Nephron (organoid): Measurements from ENCODE around the gene TTC6.

Experiments
- H3K27ac Mint-ChIP-seq, 3 experiments: 2 replicates each; pipeline ENCODE4 v1.8.0; 2020; ENCODE audit warnings: mixed read lengths in 3 of 3, mild to moderate bottlenecking in 2 of 3, moderate library complexity in 1 of 3
- H3K27me3 Mint-ChIP-seq: 2 replicates; pipeline ENCODE4 v1.8.0; 2021; ENCODE audit warnings: low read depth, mild to moderate bottlenecking, moderate library complexity, mixed read lengths
- H3K36me3 Mint-ChIP-seq: 2 replicates; pipeline ENCODE4 v1.8.0; 2020; ENCODE audit warnings: low read depth, mixed read lengths
- H3K4me1 Mint-ChIP-seq: 2 replicates; pipeline ENCODE4 v1.8.0; 2020; ENCODE audit warnings: mixed read lengths
- H3K4me3 Mint-ChIP-seq, 3 experiments: 2 replicates each; pipeline ENCODE4 v1.8.0; 2020; ENCODE audit warnings: mild to moderate bottlenecking in 3 of 3, mixed read lengths in 3 of 3, moderate library complexity in 2 of 3
- H3K9me3 Mint-ChIP-seq: 2 replicates; pipeline ENCODE4 v1.8.0; 2020; ENCODE audit warnings: mixed read lengths
- CTCF ChIP-seq, 3 experiments: fragments of 200-600 bp; sonication (generic); IDR thresholded peaks; one replicate each; pipeline ENCODE4 v1.5.0; 2021; ENCODE audit warnings: antibody characterized with exemption in 3 of 3; ENCODE audit not compliant: unreplicated experiment in 3 of 3

Gene TTC6

GRCh38 chr14:37583358-37584210 lies 11.8 kb upstream of the TTC6 start:
- Mint-ChIP-seq H3K4me3 (peak overlapping the region in 1 of 3 experiments; percentile 47), H3K27ac (no peak overlapping the region), H3K36me3 (no peaks in the 10 kb centered on the region), H3K27me3 (peaks cover 98% of the 10 kb centered on the region), H3K9me3 (no peaks in the 10 kb centered on the region), H3K4me1 (peaks cover 4% of the 10 kb centered on the region)
- TF ChIP-seq CTCF (IDR thresholded peaks at IDR 0.05; ENCODE audit: unreplicated experiment in 3 of 3), result no peak

GRCh38 chr14:37584211-37585100 lies 11.0 kb upstream of the TTC6 start:
- H3K4me3 Mint-ChIP-seq, result peak overlapping the region in 1 of 3 experiments; percentile 25
- H3K27ac Mint-ChIP-seq, result no peak overlapping the region
- H3K36me3 Mint-ChIP-seq, result no peaks in the 10 kb centered on the region
- peaks cover 100% of the 10 kb centered on the region for H3K27me3 Mint-ChIP-seq
- H3K9me3 Mint-ChIP-seq, result peaks cover 3% of the 10 kb centered on the region
- peaks cover 10% of the 10 kb centered on the region for H3K4me1 Mint-ChIP-seq
- no peak for TF ChIP-seq CTCF (IDR thresholded peaks at IDR 0.05; ENCODE audit: unreplicated experiment in 3 of 3)

GRCh38 chr14:37585101-37585511 lies 10.3 kb upstream of the TTC6 start:
- TF ChIP-seq CTCF (IDR thresholded peaks at IDR 0.05; ENCODE audit: unreplicated experiment in 3 of 3), result no peak
- no peak overlapping the region for H3K4me3 Mint-ChIP-seq
- peaks cover 100% of the 10 kb centered on the region for H3K27me3 Mint-ChIP-seq
- no peak overlapping the region for H3K27ac Mint-ChIP-seq
- peaks cover 3% of the 10 kb centered on the region for H3K9me3 Mint-ChIP-seq
- H3K36me3 Mint-ChIP-seq, result no peaks in the 10 kb centered on the region
- peaks cover 10% of the 10 kb centered on the region for H3K4me1 Mint-ChIP-seq

GRCh38 chr14:37585971-37586796 lies 9.2 kb upstream of the TTC6 start:
- H3K36me3 Mint-ChIP-seq, result no peaks in the 10 kb centered on the region
- TF ChIP-seq CTCF (IDR thresholded peaks at IDR 0.05; ENCODE audit: unreplicated experiment in 3 of 3), result no peak

GRCh38 chr14:37586797-37587130 lies 8.7 kb upstream of the TTC6 start:
- no peak for TF ChIP-seq CTCF (IDR thresholded peaks at IDR 0.05; ENCODE audit: unreplicated experiment in 3 of 3)
- H3K4me1 Mint-ChIP-seq, result peaks cover 19% of the 10 kb centered on the region
- no peaks in the 10 kb centered on the region for H3K36me3 Mint-ChIP-seq
- H3K9me3 Mint-ChIP-seq, result peaks cover 3% of the 10 kb centered on the region
- H3K27ac Mint-ChIP-seq, result no peak overlapping the region
- H3K27me3 Mint-ChIP-seq, result peaks cover 100% of the 10 kb centered on the region
- H3K4me3 Mint-ChIP-seq, result no peak overlapping the region

More at GRCh38 chr14:37585971-37586796, 9.2 kb upstream of the TTC6 start:
- H3K4me3 Mint-ChIP-seq, result no peak overlapping the region
- H3K27ac Mint-ChIP-seq, result no peak overlapping the region
- peaks cover 3% of the 10 kb centered on the region for H3K9me3 Mint-ChIP-seq
- peaks cover 16% of the 10 kb centered on the region for H3K4me1 Mint-ChIP-seq
- H3K27me3 Mint-ChIP-seq, result peaks cover 100% of the 10 kb centered on the region
